Fibroblast of mammary gland (primary cell): Measurements from ENCODE around the gene ADGRB3.

ENCODE experiments used
- DNase-seq: peaks from one replicate; pipeline ENCODE4 v3.0.0-alpha.2; 2010; ENCODE audit warnings: low read depth
- H3K4me3 ChIP-seq: 2 replicates; pipeline ENCODE4 v1.5.1; 2011; ENCODE audit warnings: low read depth, mild to moderate bottlenecking, low read length, moderate library complexity; ENCODE audit not compliant: control insufficient read depth
- CTCF ChIP-seq: conservative IDR thresholded peaks from 2 replicates; pipeline ENCODE4 v1.5.1; 2011; ENCODE audit warnings: low read depth, low read length, inconsistent platforms; ENCODE audit not compliant: control insufficient read depth, insufficient read depth

Gene ADGRB3

GRCh38 chr6:68915586-68915985 lies 280.5 kb downstream of the ADGRB3 start:
- no peak overlapping the region for H3K4me3 ChIP-seq
- TF ChIP-seq CTCF, result no peak
- DNase-seq, result no peak

GRCh38 chr6:68919537-68919936 lies 284.5 kb downstream of the ADGRB3 start:
- no peak for TF ChIP-seq CTCF
- H3K4me3 ChIP-seq, result no peak overlapping the region
- no peak for DNase-seq

- no peak for TF ChIP-seq CTCF
- no peak for DNase-seq
- H3K4me3 ChIP-seq, result no peak overlapping the region
These were observed 306.3 kb downstream of the ADGRB3 start for GRCh38 chr6:68941345-68941744.

- no peak for DNase-seq
- no peak for TF ChIP-seq CTCF
- H3K4me3 ChIP-seq, result no peak overlapping the region
These were observed 312.6 kb downstream of the ADGRB3 start for GRCh38 chr6:68947721-68948120.

GRCh38 chr6:68951270-68951669 lies 316.2 kb downstream of the ADGRB3 start:
- no peak for DNase-seq
- no peak for TF ChIP-seq CTCF
- no peak overlapping the region for H3K4me3 ChIP-seq

- peak; percentile 6 for TF ChIP-seq CTCF
- DNase-seq, result peak; percentile 1
- no peak overlapping the region for H3K4me3 ChIP-seq
These were observed 323.2 kb downstream of the ADGRB3 start for GRCh38 chr6:68958327-68958726.
